Type B pancreatic cell (in vitro differentiated cells): ENCODE results near the gene GNPTAB. TPM values are rescaled to one million over a fixed set of nuclear protein-coding genes. Genes with fewer than 3 reads are reported as not detected.
"Not testable (repeated sequence)": the region's sequence is repeated elsewhere in the genome, so short reads cannot be mapped to it uniquely, and the experiment has no call there.

Source experiments
- DNase-seq: peaks from one replicate; pipeline ENCODE4 v3.0.0; 2021; ENCODE audit warnings: mixed read lengths; ENCODE audit not compliant: unreplicated experiment; ENCODE audit errors: extremely low spot score
- H3K27ac Mint-ChIP-seq: 2 replicates; pipeline ENCODE4 v1.8.0; 2021; ENCODE audit warnings: mild to moderate bottlenecking, mixed read lengths
- H3K27me3 Mint-ChIP-seq: 2 replicates; pipeline ENCODE4 v1.8.0; 2021; ENCODE audit warnings: mixed read lengths
- H3K36me3 Mint-ChIP-seq: 2 replicates; pipeline ENCODE4 v1.8.0; 2021; ENCODE audit warnings: mixed read lengths
- H3K4me1 Mint-ChIP-seq: one replicate; pipeline ENCODE4 v1.8.0; 2021; ENCODE audit warnings: mixed read lengths; ENCODE audit not compliant: unreplicated experiment
- H3K4me3 Mint-ChIP-seq: 2 replicates; pipeline ENCODE4 v1.8.0; 2021; ENCODE audit warnings: mild to moderate bottlenecking, mixed read lengths
- H3K9me3 Mint-ChIP-seq: 2 replicates; pipeline ENCODE4 v1.8.0; 2021; ENCODE audit warnings: mixed read lengths
- total RNA-seq: library from RNA; stranded (reverse); gene quantifications from 2 replicates; pipeline ENCODE4 v1.2.1, GENCODE V29; 2021; ENCODE audit warnings: low replicate concordance
- TF ChIP-seq, protein P1 (sequence below): fragments of 200-600 bp; sonication (generic); conservative IDR thresholded peaks from 2 replicates; pipeline ENCODE4 v1.5.0; 2021; ENCODE audit warnings: antibody characterized with exemption, mild to moderate bottlenecking

Gene GNPTAB
- total RNA-seq, 1 donor from 2014 or later, result 29.4 TPM

DNA sequence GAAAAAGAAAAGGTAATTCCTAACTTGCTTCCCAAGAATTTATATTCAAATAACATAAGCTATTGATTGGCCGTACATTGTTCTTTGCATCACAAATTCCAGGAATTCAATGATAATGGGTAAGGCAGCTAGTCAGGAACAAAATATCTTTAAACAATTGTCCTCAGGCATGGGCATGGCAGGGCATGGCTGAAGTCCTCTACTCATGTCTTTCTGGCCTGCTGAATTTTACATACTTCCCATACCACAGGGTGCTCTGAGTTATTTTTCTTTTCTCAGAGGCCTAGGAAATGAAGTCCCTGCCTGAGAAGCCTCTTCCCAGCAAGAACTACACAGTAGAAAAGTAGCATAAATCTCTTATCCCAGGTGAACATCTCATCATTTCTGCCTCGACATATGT, 31.5 kb upstream of the GNPTAB start:
- H3K4me1 Mint-ChIP-seq, result peaks cover 18% of the 10 kb centered on the region

DNA sequence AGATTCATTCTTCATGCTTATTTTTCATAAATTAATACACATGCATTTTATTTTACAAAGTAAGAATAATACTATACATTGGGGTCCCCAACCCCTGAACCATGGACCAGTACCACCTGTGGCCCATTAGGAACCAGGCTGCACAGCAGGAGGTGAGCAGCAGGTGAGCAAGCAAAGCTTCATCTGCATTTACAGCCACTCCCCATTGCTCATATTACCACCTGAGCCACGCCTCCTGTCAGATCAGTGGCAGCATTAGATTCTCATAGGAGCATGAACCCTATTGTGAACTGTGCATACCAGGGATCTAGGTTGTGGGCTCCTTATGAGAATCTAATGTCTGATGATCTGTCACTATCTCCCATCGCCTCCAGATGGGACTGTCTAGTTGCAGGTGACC, 30.9 kb upstream of the GNPTAB start:
- H3K27ac Mint-ChIP-seq, result peak overlapping the region; percentile 93
- not testable (repeated sequence) for H3K36me3 Mint-ChIP-seq, H3K4me3 Mint-ChIP-seq, H3K9me3 Mint-ChIP-seq, H3K27me3 Mint-ChIP-seq, DNase-seq
- H3K4me1 Mint-ChIP-seq, result peaks cover 18% of the 10 kb centered on the region

More for the DNA sequence above, 31.5 kb upstream of the GNPTAB start:
- Mint-ChIP-seq H3K27me3 (no peaks in the 10 kb centered on the region), H3K36me3 (no peaks in the 10 kb centered on the region), H3K27ac (peak overlapping the region; percentile 93), H3K4me3 (peak overlapping the region; percentile 26), H3K9me3 (peaks cover 6% of the 10 kb centered on the region)
- DNase-seq, result no peak
- TF ChIP-seq, protein P1, sequence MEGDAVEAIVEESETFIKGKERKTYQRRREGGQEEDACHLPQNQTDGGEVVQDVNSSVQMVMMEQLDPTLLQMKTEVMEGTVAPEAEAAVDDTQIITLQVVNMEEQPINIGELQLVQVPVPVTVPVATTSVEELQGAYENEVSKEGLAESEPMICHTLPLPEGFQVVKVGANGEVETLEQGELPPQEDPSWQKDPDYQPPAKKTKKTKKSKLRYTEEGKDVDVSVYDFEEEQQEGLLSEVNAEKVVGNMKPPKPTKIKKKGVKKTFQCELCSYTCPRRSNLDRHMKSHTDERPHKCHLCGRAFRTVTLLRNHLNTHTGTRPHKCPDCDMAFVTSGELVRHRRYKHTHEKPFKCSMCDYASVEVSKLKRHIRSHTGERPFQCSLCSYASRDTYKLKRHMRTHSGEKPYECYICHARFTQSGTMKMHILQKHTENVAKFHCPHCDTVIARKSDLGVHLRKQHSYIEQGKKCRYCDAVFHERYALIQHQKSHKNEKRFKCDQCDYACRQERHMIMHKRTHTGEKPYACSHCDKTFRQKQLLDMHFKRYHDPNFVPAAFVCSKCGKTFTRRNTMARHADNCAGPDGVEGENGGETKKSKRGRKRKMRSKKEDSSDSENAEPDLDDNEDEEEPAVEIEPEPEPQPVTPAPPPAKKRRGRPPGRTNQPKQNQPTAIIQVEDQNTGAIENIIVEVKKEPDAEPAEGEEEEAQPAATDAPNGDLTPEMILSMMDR, result no peak

DNA sequence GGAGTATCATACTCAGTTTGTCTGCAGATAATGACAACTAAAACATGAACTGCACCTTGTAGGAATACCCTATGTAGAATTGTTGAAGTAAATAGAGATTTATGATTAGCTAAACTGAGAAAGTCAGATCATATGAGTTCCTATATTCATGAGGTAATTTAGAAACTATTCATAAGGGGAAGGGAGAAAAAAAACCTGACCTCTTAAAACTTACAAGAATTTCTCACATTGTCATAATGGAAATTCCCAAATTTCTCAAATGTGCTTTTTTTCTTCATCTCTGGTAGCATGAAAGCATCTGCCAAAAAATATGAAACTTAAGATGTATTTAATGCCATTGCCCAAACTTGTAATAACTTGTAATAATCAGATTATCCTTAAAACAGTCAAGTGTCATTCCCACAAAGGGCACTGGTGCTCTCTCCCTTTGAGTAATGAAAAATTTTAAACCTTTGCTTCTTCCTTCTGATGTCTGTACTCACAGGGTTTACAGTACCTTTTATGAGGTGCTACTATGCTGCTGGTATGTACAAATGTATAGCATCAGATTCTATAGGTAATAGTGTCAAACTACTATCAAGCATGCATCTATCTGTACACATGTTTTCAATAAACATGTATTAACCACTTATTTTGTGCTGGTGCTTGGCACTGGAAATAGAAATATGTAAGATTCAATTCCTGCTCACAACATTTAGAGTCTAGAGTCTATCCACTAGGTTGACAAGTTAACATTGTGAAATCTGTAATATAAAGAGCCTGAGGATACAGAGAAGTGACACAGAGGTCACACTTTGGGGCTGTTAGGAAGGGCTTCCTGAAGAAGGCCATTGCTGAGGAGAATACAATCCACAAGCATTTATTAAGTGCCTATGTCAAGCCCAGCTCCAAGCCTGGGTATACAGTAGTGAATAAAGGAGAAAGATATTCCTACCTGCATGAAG, 29.2 kb upstream of the GNPTAB start:
- H3K36me3 Mint-ChIP-seq, result no peaks in the 10 kb centered on the region
- H3K27me3 Mint-ChIP-seq, result no peaks in the 10 kb centered on the region
- TF ChIP-seq, protein P1, result no peak
- no peak for DNase-seq
- peaks cover 22% of the 10 kb centered on the region for H3K4me1 Mint-ChIP-seq
- no peak overlapping the region for H3K4me3 Mint-ChIP-seq
- H3K9me3 Mint-ChIP-seq, result peaks cover 8% of the 10 kb centered on the region
- H3K27ac Mint-ChIP-seq, result peak overlapping the region; percentile 25

DNA sequence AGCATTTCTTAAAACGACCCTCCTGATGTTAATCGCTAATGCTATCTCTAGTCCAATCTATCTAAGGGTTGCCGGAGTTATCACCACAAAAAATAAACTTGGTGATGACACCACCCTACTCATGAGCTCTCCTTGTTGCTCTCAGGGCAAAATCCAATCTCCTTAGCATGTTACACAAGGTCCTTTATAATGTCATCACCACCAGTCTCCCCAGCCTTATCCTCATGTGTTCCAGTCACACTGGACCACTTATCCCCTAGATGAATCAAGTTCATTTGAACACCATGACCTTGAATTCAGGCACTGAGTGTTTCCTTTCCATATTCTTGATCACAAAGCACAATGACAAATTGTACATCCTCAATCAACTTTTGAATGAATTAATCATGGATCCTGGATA, 27.6 kb upstream of the GNPTAB start:
- H3K4me1 Mint-ChIP-seq, result peaks cover 24% of the 10 kb centered on the region
- H3K4me3 Mint-ChIP-seq, result no peak overlapping the region
- no peak overlapping the region for H3K27ac Mint-ChIP-seq
- TF ChIP-seq, protein P1, result no peak
- H3K36me3 Mint-ChIP-seq, result no peaks in the 10 kb centered on the region
- no peak for DNase-seq
- peaks cover 6% of the 10 kb centered on the region for H3K9me3 Mint-ChIP-seq
- H3K27me3 Mint-ChIP-seq, result no peaks in the 10 kb centered on the region

DNA sequence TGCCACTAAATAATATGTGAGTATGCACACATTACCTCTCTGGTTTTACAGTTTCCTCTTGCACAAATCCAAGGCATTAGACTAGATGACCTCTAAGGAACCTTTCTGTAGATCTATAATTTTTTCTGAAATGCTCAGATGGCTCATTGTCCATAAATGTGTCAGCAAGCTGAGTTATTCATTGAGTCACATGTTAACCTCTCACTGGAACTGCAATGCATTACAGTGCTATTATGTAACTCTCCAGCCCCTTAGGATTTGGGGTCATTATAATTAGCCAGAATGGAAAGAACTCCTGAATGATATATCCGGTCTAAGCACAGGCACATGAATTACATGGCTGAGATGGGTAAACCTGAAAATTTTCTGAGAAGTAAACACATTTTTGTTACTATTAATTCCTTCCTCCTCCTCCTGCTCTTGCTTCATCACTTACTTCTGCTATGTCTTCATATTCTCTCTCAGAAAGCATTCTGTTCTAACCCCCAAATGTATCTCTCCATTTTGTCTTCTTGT, 26.3 kb upstream of the GNPTAB start:
- Mint-ChIP-seq H3K36me3 (no peaks in the 10 kb centered on the region), H3K4me1 (peaks cover 24% of the 10 kb centered on the region), H3K27ac (no peak overlapping the region), H3K27me3 (no peaks in the 10 kb centered on the region), H3K9me3 (peaks cover 6% of the 10 kb centered on the region), H3K4me3 (no peak overlapping the region)
- TF ChIP-seq, protein P1, result no peak
- no peak for DNase-seq

DNA sequence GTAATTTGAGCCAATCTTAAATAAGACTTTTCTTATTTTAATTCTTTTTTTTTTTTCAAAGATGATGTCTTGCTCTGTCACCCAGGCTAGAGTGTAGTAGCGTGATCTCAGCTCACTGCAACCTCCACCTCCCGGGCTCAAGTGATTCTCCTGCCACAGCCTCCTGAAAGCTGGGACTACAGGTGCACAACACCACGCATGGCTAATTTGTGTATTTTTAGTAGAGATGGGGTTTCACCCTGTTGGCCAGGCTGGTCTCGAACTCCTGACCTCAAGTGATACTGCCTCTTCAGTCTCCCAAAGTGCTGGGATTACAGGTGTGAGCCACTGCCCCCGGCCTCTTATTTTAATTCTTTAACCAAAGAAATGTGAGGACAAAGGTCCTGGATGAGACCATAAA, 25.9 kb upstream of the GNPTAB start:
- not testable (repeated sequence) for H3K27me3 Mint-ChIP-seq, H3K4me3 Mint-ChIP-seq, H3K36me3 Mint-ChIP-seq, H3K27ac Mint-ChIP-seq, H3K9me3 Mint-ChIP-seq, DNase-seq
- peaks cover 24% of the 10 kb centered on the region for H3K4me1 Mint-ChIP-seq
